AG10803 (cell line): ENCODE data around the gene INVS.

ENCODE experiments used
- DNase-seq: peaks from one replicate; pipeline ENCODE4 v3.0.0; 2010; ENCODE audit warnings: low read depth
- H3K4me3 ChIP-seq: 2 replicates; pipeline ENCODE4 v1.5.1; 2011; ENCODE audit warnings: mild to moderate bottlenecking, low read length, control low read depth
- TF ChIP-seq, protein P1 (sequence below): conservative IDR thresholded peaks from 2 replicates; pipeline ENCODE4 v1.5.1; 2011; ENCODE audit warnings: mild to moderate bottlenecking, low read length, control low read depth, inconsistent platforms

Gene INVS

DNA sequence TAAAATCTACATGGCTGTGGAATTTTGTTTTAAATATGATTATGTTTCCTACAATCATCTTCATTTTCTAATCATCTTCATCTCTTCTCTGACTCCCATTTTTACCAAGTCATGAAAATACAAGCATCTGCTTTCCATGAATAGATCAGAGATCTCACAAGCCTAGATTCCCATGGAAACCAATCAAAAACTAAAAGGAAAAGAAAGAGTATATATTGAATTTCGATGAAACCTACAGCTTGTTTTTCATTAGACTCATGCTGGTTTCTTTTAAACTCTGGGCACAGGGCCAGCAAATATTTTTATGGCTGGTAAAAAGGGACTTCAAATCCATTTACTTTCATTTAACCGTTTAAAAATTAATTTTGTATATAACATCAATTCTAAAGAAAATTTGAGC, 51.2 kb downstream of the INVS start:
- TF ChIP-seq, protein P1, sequence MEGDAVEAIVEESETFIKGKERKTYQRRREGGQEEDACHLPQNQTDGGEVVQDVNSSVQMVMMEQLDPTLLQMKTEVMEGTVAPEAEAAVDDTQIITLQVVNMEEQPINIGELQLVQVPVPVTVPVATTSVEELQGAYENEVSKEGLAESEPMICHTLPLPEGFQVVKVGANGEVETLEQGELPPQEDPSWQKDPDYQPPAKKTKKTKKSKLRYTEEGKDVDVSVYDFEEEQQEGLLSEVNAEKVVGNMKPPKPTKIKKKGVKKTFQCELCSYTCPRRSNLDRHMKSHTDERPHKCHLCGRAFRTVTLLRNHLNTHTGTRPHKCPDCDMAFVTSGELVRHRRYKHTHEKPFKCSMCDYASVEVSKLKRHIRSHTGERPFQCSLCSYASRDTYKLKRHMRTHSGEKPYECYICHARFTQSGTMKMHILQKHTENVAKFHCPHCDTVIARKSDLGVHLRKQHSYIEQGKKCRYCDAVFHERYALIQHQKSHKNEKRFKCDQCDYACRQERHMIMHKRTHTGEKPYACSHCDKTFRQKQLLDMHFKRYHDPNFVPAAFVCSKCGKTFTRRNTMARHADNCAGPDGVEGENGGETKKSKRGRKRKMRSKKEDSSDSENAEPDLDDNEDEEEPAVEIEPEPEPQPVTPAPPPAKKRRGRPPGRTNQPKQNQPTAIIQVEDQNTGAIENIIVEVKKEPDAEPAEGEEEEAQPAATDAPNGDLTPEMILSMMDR, result no peak
- H3K4me3 ChIP-seq, result no peak overlapping the region
- peak; percentile 24 for DNase-seq

DNA sequence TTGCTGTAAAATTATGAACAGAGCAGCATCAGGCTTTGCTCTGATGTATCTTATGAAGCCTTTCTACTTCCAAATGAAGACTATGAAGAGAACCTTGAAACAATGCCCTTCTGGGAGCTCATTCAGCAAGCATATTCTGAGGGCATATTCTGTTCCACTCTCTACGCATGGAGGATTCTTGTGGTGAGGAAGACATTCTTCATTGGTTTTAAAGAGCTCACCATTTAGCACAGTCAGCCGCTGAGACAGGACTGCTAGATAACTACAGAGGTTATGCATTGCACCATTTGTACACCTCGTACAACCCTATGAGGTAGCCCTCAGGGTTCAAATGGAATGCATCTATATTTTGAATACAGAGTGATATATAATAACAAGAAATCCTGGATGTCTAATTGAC, 61.0 kb downstream of the INVS start:
- TF ChIP-seq, protein P1, result no peak
- H3K4me3 ChIP-seq, result no peak overlapping the region
- no peak for DNase-seq

DNA sequence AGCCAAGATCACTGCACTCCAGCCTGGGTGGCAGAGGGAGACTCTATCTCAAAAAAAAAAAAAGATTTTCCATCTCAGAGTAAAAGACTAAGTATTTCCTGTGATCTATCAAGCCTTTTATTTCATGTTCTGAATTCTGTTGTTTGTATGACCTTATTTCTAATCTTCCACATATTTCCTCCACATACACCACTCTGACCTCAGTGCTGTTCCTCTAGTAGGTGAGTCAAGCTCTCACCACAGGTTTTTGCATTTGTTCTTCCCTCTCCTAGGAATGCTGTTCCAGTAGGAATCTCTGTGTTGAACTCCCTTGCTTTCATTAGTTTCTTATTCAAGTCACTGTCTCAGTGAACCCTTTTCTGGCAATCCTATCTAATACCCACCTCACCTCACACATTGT, 68.1 kb downstream of the INVS start:
- TF ChIP-seq, protein P1, result no peak
- H3K4me3 ChIP-seq, result no peak overlapping the region
- no peak for DNase-seq

DNA sequence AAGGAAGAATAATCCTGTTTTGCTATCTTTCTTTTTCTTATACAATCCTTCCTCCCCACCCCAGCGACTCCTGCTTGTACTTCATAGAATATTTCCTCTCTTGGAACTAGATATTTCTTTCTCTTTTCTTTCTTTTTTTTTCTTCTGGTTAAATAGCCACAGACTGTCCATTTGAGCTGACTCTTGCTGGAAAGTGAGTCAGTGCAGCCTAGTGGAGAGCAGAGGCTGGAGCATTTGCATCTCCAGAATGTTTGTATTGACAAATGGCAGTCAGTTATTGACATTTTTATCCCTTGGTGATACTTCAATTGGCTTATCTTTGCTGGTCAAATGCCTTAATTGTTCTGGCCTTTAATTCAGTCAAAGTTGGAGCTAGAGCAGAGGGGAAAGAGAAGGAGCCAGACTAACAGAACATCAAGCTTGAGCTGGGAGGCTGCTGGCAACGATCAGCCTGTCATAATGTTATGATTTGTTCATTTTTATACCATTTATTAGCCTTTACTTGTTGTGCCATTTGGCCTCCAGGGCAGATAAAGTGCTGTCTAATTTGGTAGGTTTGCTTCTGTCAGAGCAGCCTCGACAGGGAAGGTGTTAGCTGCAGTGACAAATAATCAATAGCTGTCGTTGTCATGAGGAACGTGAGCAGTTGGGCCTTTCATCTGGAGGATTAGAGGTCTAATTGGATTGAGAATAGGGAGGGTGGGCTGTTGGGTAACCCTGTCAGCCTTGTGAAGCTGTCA, 69.0 kb downstream of the INVS start:
- no peak overlapping the region for H3K4me3 ChIP-seq
- TF ChIP-seq, protein P1, result no peak; the same call in 1 of the 2 replicates
- DNase-seq, result no peak

DNA sequence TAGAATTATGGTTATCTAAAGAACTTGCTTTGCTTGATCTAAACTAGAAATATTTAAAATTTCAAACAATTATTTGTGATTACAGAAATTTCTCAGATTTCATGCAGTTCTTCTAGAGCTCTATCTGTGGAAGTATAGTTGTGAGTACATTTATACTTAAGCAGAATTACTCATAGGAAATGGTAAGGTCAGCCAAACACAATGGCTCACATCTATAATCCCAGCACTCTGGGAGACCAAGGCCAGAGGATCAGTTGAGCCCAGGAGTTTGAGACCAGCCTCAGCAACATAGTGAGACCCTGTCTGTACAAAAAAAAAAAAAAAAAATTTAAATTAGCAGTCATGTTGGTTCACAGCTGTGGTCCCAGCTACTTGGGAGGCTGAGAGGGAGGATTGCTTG, 71.0 kb downstream of the INVS start:
- no peak overlapping the region for H3K4me3 ChIP-seq
- DNase-seq, result no peak
- TF ChIP-seq, protein P1, result no peak

DNA sequence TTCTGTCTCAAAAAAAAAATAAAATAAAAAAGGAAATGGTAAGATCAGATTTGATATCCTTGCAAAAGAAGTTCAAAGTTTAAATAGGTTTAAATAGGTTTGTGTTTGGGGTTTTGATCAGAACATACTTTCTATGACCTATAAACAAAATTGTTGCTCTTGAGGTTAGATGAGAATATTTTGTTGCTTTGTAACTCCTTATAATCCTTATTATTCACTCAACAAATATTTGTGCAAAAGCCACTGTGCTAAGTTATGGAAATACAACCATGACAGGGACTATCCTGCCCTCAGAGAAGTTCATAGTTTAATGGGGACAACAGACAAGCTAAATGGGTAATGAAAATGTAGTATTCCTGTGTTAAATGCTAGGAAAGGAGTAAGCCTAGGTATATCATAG, 71.5 kb downstream of the INVS start:
- H3K4me3 ChIP-seq, result no peak overlapping the region
- peak; percentile 20 for DNase-seq
- TF ChIP-seq, protein P1, result no peak

DNA sequence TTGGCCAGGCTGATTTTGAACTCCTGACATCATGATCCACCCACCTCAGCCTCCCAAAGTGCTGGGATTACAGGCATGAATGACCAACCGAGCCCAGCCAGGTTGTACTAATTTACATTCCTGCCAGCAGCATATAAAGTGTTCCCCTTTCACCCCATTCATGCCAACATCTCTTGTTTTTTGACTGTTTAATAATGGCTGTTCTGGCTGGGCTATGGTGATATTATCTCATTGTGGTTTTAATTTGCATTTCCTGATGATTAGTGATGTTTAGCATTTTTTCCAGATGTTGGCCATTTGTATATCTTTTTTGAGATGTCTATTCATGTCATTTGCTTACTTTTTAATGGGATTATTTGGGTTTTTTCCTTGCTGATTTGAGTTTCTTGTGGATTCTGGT, 87.3 kb downstream of the INVS start:
- TF ChIP-seq, protein P1, result no peak
- H3K4me3 ChIP-seq, result no peak overlapping the region
- DNase-seq, result peak; percentile 8
